Measurements from ENCODE around the gene ERBB3. TPM values are rescaled to one million over a fixed set of nuclear protein-coding genes. Genes with fewer than 3 reads are reported as not detected.

ERBB3 gene
- total RNA-seq, 1 experiment from 2014 or later: 1.2 TPM

DNA sequence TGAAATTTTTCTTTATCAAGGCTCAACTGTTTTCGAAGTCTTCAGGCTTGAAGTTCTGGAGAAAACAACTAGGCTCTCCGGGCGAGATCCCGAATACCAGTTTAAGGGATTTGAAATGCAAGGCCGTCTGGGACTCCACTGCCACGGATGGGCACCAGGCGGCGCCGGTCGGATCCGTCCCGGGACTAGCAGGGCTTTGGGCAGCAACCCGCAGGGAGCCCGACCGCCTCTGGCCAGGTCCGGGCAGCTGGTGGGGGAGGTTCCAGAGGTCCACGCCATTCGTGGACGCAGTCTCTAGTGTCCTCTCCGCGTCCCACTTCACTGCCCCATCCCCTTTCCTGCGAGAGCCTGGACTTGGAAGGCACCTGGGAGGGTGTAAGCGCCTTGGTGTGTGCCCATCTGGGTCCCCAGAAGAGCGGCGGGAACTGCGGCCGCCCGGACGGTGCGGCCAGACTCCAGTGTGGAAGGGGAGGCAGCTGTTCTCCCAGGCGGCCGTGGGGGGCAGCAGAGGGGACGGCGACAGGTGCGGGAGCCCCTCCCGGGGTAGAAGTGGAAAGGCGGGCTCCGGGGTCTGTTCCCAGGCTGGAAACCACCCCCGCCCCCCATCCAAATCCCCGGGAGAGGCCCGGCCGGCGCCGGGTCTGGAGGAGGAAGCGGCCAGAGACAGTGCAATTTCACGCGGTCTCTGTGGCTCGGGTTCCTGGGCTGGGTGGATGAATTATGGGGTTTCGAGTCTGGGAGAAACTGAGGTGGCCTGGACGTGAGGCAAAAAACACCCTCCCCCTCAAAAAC, 838 bp upstream of the ERBB3 start:
- DNase-seq (ENCODE audit: low read depth): peak; percentile 86

DNA sequence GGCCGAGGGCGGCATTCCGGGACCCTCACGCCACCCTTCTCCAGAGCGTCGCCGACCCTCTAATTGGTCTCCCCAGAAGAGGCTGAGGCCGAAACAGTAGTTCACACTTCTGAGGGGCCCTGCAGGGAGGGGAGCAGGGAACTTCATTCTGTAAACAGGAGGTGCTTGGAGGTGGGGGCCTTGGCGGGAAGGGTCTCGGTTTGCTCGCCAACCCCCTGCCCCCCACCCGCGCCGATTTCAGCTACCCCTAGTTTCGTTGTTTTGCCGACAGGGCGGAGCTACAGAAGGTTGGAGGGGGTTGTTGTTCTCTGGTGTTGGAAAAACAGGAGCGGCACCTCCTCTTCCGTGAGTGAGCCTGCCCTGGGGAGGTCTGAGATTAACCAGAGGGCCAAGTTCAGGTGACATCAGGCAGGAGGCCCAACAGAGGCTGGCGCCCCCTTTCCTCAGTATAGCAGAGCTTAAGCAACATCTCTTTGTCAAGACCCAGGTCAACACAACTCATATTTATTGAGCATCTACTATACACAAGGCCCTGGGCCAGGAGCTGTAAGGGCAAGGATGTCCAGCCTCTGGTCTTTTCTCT, 682 bp downstream of the ERBB3 start:
- no peak for DNase-seq (ENCODE audit: low read depth)

DNA sequence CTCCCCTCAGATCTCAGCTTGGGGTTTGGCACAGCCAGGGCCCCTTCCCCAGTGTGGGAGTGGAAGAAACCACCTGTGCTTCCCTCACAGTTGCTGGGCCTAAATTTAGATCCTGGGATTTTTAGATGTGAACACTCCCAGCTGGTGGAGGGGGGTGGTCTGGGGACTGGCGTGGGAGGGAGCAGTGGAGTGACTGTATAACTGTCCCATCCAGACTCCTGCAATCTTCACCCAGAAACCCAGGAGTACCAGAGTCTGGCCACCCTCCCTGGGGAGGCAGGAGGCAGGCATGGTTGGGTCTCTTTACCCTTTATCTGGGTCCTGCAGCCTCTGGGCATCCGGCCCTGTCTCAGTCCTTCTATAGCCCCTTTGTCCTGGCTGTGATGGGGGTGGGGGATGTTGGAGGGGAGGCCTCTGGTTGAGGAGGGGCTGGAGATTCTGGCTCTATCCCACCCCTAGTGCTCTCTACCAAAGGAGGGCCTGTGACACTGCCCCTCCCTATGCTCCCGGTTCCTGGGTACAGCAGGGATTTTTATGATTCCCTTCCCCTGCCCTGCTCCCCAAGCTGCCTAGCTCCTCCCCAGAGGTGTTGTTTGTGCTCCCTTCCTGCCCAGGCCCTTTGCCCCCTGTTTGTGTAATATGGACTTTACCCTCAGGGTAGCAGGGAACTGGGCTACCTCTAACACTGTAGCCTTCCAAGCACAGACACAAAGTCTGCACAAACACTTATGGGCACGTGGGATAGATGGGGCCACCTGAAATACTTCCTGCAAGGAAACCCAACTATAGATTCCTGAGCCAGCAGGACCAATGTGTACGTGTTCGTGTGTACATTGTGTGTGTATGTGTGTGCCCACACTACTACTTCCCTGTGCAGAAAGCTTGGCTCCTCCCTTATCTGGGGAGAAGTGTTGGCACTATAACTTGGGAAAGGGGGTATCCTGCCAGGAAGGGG, 1.7 kb downstream of the ERBB3 start:
- DNase-seq (ENCODE audit: low read depth): no peak

DNA sequence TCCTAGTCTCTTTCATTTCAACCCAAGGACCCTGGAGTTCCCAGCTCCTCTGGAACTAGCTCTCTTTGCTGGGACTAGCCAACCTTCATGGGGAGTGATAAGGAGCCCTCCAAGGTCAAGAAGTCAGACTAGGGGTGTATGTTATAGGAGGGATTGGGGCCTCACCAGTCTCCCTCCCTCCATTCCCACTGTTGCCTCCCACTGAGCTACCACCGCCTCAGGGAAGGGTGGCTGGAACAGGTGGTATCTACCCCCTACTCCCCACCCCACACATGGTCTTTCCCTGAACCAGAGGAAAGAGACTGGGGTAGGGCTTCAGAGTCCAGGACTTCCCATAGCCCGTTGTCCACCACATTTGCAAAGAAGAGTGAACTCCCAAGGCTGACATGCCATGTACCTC, 2.4 kb downstream of the ERBB3 start:
- DNase-seq (ENCODE audit: low read depth): no peak

DNA sequence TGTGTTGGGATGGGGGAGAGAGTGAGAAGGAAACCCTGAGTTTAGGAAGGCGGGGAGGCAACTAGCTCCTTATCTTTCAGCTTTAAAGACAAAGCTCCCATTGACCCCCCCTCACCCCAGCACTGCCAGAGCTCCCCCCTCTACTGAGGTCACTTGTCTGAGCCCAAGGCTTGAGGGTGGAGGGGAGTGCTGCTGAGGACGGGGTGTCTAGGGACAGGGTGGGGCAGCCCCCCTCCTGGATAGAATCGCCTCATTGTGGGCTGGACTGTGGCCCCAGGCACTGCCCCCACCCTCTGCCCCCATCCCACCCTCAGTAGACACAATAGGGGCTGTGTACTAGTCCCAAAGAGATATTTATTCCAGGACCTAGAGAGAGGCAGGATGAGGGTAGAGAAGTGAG, 3.0 kb downstream of the ERBB3 start:
- no peak for DNase-seq (ENCODE audit: low read depth)

DNA sequence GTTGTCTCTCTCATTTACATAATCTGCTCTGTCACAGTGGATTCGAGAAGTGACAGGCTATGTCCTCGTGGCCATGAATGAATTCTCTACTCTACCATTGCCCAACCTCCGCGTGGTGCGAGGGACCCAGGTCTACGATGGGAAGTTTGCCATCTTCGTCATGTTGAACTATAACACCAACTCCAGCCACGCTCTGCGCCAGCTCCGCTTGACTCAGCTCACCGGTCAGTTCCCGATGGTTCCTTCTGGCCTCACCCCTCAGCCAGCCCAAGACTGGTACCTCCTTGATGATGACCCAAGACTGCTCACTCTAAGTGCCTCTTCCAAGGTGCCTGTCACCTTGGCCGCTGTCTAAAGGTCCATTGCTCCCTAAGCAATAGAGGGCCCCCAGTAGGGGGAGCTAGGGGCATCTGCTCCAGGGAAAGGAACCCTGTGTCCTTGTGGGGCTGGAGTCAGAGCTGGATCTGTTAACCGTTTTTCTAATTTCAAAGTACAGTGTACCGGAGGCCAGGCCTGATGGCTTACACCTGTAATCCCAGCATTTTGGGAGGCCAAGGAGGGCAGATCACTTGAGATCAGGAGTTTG, 5.1 kb downstream of the ERBB3 start:
- no peak for DNase-seq (ENCODE audit: low read depth)

DNA sequence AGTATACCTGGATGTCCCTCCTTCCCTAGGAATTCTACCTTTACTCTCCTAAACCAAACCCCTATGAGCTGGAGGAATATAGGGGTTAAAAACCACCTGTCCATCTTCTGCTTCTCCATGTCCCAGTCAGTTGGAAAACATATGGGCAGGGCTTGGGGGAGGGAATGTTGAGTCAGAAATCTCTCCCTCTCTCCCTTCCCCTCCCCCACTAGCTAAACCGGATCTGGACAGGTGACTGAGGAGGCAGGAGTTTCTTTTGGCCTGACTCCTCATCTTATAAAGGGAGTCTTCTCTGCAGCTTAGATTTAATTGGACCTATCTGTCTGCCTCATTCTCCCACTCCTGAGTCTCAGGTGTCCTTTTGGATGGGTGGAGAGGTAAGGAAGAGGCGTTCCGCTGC, 6.1 kb downstream of the ERBB3 start:
- no peak for DNase-seq (ENCODE audit: low read depth)

DNA sequence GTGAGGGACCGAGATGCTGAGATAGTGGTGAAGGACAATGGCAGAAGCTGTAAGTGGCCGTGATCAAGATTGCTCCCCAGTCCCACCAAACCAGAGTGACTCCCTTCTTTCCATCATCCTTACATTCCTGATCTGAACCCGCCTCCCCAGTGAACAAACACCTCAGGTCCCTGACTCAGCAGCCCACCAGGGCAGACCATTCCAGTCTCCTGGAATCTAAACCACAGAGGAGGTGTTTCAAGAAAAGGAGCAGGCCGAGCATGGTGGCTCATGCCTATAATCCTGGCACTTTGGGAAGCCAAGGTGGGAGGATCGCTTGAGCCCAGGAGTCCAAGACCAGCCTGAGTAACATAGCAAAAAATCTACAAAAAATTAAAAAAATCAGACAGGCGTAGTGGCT, 6.6 kb downstream of the ERBB3 start:
- DNase-seq (ENCODE audit: low read depth): peak; percentile 28

DNA sequence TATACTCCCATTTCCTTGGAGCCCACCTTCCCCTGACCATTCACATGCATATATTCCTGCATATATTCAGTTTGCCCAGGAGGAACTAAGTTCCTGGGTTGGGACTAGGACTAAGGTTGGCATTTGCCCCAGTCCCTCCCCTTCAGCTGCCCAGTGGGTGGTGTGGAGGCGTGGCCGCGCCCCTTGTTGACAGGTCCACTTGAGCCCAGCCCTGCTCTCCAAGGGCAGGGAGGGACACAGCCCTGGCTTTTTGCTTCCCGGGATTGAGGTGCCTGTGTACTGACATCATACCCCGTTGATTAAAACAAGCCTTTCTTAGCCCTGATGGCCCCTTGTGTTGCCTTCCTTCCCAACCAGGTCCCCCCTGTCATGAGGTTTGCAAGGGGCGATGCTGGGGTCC, 7.3 kb downstream of the ERBB3 start:
- DNase-seq (ENCODE audit: low read depth): no peak

DNA sequence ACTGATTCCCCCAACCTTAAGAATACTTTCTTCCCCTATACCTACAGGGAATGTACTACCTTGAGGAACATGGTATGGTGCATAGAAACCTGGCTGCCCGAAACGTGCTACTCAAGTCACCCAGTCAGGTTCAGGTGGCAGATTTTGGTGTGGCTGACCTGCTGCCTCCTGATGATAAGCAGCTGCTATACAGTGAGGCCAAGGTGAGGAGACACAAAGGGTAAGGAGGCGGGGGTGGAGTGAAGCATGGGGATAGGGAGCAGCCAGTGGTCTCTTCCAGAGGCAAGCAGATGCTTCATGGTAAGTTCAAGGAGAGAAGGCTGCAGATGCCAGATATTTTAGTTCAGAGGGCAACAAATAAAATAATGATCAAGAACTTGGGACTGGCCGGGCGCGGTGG, 17.8 kb downstream of the ERBB3 start:
- DNase-seq (ENCODE audit: low read depth): no peak

DNA sequence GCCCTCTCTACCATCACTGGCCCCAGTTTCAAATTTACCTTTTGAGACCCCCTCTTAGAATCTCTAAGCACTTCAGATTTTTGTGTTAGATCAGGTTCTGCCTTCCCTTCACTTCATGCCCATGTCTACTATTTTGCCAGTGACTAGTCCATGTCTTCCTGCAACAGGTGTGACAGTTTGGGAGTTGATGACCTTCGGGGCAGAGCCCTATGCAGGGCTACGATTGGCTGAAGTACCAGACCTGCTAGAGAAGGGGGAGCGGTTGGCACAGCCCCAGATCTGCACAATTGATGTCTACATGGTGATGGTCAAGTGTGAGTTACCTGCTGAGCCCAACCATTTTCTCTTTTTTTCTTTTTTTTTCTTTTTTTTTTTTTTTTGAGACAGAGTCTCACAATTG, 18.6 kb downstream of the ERBB3 start:
- no peak for DNase-seq (ENCODE audit: low read depth)

DNA sequence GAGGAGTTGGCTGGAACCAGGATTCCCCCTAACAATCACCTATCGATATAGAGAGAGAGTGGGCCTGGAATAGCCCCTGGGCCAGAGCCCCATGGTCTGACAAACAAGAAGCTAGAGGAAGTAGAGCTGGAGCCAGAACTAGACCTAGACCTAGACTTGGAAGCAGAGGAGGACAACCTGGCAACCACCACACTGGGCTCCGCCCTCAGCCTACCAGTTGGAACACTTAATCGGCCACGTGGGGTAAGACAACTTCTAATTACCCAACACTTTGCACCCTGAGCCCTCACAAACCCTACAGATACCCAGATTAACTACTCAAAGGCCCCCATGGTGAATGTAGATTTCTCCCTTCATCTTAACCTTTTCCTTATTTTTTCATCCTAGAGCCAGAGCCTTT, 19.8 kb downstream of the ERBB3 start:
- DNase-seq (ENCODE audit: low read depth): no peak

DNA sequence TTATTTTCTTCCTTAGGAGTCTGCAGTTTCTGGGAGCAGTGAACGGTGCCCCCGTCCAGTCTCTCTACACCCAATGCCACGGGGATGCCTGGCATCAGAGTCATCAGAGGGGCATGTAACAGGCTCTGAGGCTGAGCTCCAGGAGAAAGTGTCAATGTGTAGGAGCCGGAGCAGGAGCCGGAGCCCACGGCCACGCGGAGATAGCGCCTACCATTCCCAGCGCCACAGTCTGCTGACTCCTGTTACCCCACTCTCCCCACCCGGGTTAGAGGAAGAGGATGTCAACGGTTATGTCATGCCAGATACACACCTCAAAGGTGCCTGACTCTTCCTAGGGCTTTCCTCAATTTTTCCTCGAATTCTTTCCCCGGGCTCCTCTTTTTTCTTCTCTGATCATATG, 21.1 kb downstream of the ERBB3 start:
- no peak for DNase-seq (ENCODE audit: low read depth)

DNA sequence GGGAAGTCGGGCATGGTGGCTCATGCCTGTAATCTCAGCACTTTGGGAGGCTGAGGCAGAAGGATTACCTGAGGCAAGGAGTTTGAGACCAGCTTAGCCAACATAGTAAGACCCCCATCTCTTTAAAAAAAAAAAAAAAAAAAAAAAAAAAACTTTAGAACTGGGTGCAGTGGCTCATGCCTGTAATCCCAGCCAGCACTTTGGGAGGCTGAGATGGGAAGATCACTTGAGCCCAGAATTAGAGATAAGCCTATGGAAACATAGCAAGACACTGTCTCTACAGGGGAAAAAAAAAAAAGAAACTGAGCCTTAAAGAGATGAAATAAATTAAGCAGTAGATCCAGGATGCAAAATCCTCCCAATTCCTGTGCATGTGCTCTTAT, 22.7 kb downstream of the ERBB3 start:
- DNase-seq (ENCODE audit: low read depth): no peak

DNA sequence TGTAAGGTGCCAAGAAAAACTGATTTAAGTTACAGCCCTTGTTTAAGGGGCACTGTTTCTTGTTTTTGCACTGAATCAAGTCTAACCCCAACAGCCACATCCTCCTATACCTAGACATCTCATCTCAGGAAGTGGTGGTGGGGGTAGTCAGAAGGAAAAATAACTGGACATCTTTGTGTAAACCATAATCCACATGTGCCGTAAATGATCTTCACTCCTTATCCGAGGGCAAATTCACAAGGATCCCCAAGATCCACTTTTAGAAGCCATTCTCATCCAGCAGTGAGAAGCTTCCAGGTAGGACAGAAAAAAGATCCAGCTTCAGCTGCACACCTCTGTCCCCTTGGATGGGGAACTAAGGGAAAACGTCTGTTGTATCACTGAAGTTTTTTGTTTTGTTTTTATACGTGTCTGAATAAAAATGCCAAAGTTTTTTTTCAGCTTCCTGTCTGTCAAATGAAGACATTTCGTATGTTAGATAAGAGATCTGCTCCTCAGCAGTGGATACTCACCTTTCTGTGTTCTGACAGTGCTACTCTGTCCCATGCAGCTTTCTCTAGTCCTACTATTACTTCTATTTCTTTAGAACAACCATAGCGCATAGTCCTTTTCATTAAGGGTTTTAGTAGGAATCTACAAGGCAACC, 23.2 kb downstream of the ERBB3 start:
- DNase-seq (ENCODE audit: low read depth): no peak

DNA sequence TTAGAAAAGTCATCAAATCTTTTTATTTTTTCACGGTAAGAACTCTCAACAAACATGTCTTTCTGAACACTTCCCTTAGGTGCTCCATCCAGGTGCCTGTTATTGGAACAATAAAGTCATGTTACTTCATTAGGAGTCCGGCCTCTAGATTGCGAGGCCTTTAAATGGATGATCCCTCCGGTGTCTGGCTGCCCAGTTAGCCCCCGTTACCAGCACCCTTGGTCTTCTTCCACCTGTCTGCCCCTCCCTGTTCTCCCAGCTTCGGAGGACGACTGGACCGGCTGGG, 23.8 kb downstream of the ERBB3 start:
- no peak for DNase-seq (ENCODE audit: low read depth)

DNA sequence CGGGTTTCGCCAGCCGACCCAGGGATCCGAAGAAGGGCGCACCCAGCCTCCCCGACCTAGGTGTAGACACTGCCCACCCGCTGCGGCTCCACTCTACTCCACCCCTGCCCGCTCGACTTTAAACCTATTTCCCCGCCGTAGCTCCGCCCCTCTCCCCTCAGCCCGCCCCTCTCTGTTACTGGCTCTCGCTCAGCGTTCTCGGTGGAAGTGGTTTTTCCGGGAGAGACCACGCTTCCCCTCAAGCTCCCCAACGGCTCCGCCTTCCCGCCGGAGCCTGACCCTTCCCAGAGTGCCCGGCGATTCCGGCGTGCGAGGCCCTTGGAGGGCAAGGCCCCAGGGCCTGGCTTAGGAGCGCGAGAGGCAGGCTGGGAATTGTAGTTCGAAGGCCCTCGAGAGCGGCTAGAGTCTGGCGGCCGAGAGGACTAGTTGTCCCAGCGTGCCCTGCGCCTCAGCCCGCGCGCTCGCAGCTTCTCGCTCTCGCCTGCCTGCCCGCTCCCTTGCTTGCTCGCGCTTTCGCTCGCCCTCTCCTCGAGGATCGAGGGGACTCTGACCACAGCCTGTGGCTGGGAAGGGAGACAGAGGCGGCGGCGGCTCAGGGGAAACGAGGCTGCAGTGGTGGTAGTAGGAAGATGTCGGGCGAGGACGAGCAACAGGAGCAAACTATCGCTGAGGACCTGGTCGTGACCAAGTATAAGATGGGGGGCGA, 24.3 kb downstream of the ERBB3 start, which contains the start of gene PA2G4:
PA2G4 (plus strand) TSS at position 451 of the 706 bp plus-strand sequence; CDS start at position 630, 179 bp downstream.
- DNase-seq (ENCODE audit: low read depth): peak; percentile 100

DNA sequence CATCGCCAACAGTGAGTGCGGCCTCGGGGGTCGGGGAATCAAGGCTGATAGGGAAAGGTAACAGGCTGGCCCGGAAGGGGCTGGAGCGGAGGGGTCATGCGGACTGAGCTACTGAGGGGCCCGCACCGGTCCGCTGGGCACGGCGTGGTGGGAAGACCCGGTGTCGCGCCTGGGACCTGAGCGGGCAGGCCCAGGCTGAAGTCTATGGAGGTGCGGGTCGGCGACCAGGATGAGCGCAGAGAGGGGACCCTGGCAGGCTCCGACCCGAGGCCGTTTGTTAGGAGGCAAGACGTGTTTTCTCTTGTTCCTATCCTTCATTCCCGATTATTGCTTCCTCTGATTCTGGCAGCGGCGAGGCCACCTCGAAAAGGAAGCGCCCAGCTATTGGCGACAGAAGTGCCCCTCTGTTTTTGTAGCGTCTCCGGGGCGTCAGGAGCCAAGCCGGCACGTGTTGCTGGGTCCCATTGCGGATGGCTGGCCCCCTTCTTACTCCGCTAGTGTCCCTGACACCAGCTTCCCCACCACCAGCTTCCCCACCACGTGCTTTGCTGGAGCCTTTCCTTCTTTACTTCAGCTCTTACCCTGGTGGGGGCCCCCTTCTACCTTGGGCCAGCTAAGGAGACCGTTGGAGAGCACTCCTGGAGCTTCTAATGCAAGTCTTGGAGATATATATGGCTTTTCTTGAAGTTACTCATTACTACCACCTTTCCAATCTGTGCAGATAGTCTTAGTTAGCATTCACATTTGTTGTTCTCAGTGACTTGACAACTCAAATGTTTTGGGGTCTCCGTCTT, 25.0 kb downstream of the ERBB3 start:
- DNase-seq (ENCODE audit: low read depth): peak; percentile 30

DNA sequence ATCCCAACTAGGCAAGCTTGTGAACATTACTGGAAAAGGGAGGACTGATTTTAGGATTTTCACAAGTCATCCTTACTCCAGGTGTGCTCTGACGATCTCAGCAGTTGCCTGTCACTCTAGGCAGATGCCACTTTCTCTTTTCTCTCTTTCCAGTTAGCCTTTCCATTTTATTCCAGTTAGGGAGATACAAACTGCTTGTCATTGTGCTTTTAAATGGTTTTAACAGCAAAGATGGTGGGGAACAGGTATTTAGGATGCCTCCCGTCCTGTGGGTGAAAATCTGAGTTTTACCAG, 25.6 kb downstream of the ERBB3 start:
- no peak for DNase-seq (ENCODE audit: low read depth)

DNA sequence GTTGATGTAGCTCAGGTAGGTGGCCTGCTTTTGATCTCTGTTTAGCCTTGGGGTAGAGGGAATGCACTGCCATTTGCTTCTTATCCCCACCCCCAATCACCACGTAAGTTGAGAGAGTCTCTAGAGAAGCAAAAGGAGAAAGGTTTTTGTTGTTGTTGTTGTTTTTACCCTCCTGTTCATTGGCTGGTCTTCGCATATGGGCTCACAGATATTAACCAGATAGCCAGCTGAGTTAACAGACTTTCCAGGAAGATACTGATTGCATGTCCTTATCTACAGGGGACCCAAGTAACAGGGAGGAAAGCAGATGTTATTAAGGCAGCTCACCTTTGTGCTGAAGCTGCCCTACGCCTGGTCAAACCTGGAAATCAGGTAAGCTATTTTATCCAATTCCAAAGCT, 27.3 kb downstream of the ERBB3 start:
- DNase-seq (ENCODE audit: low read depth): no peak

Measured in HT1080 (cell line).